ENCODE measurements around the gene ZNF337. TPM values are rescaled to one million over a fixed set of nuclear protein-coding genes. Genes with fewer than 3 reads are reported as not detected.
"Not testable (repeated sequence)": the region's sequence is repeated elsewhere in the genome, so short reads cannot be mapped to it uniquely, and the experiment has no call there.

The ZNF337 gene
- total RNA-seq, 2 donors from 2014 or later = 10.2 to 13.7 TPM

GRCh38 chr20:25644814-25645213, 51.8 kb downstream of the ZNF337 start:
- H3K4me1 ChIP-seq = no peaks in the 10 kb centered on the region
- no peak overlapping the region for H3K27ac ChIP-seq
- H3K4me3 ChIP-seq = no peak overlapping the region
- ATAC-seq = no peak
- H3K27me3 ChIP-seq = no peaks in the 10 kb centered on the region
- TF ChIP-seq POLR2A (IDR thresholded peaks at IDR 0.05) (no peak), CTCF (IDR thresholded peaks at IDR 0.05) (no peak)
- DNase-seq = no peak
- intact Hi-C loops (cut with DNase I) = no loop called here
- no peaks in the 10 kb centered on the region for H3K9me3 ChIP-seq
- 93 to 98% methylated on average over 3 of the region's 3 CpGs for WGBS, 2 donors
- no peaks in the 10 kb centered on the region for H3K36me3 ChIP-seq (replicated peaks in 1 of 2; ENCODE audit: insufficient read depth in 1 of 2, low read depth in 2 of 2)

DNA sequence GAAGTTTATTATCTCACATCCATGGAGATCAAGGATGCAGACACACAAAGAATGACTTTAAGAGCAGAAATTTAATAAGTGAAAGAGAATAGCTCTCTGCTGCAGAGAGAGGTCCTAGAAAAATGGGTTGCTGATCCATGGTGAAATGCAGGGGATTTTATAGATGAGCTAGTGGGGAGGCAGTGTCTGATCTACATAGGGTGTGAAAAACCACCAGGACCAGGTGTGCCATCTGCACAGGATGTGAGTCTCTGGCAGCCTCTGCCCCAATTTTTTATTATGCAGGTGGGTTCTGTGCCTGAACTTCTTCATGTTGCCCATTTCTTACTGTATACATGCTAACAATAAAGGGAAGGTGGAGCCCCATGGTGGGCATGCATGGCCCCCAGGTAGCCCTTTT, 52.9 kb downstream of the ZNF337 start:
- Histone ChIP-seq H3K27me3 (no peaks in the 10 kb centered on the region), H3K9me3 (no peaks in the 10 kb centered on the region), H3K4me3 (no peak overlapping the region), H3K36me3 (replicated peaks in 1 of 2; ENCODE audit: insufficient read depth in 1 of 2, low read depth in 2 of 2) (no peaks in the 10 kb centered on the region), H3K27ac (no peak overlapping the region), H3K4me1 (no peaks in the 10 kb centered on the region)
- ATAC-seq = no peak
- no peak for TF ChIP-seq CTCF (IDR thresholded peaks at IDR 0.05)
- TF ChIP-seq POLR2A (IDR thresholded peaks at IDR 0.05) = no peak
- DNase-seq = no peak
- intact Hi-C loops (cut with DNase I) = no loop called here

DNA sequence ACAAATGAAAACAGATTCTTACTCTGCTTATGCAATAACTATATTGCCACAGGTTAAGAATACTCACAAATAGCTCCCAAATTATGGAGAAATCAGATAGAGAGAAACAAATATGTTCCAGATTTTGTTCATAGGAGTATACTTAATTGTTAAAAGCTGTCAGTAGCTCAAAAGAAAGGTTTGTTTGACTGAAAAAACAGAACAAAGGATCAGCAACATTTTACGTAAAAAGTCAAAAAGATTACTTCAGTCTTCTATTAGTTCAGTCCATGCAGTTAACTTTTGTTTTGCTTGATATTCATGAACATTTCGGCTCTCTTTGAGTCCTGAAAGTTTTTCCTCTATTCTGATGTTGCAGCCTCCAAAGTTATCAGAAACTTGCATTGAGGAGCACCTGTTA, 59.4 kb downstream of the ZNF337 start:
- TF ChIP-seq CTCF (IDR thresholded peaks at IDR 0.05) = no peak
- Histone ChIP-seq H3K36me3 (replicated peaks in 1 of 2; ENCODE audit: insufficient read depth in 1 of 2, low read depth in 2 of 2) (no peaks in the 10 kb centered on the region), H3K4me1 (no peaks in the 10 kb centered on the region), H3K4me3 (no peak overlapping the region), H3K27ac (no peak overlapping the region), H3K27me3 (no peaks in the 10 kb centered on the region), H3K9me3 (peaks cover 0 to 8% (median 0%) of the 10 kb centered on the region in 3 donors)
- DNase-seq (no peak), ATAC-seq (no peak)
- intact Hi-C loops (cut with DNase I) = loop anchor here (10.0 kb wide), 1 partner anchor 58 kb away; the partner anchor contains the start of gene ZNF337
- WGBS, 2 donors = 96% methylated on average over 2 of the region's 2 CpGs

GRCh38 chr20:25632940-25633790, 63.5 kb downstream of the ZNF337 start:
- TF ChIP-seq POLR2A (IDR thresholded peaks at IDR 0.05) (no peak), CTCF (IDR thresholded peaks at IDR 0.05) (no peak)
- DNase-seq (no peak), ATAC-seq (no peak)
- H3K27me3 ChIP-seq = no peaks in the 10 kb centered on the region
- no peaks in the 10 kb centered on the region for H3K36me3 ChIP-seq (replicated peaks in 1 of 2; ENCODE audit: insufficient read depth in 1 of 2, low read depth in 2 of 2)
- peaks cover 0 to 8% (median 0%) of the 10 kb centered on the region in 3 donors for H3K9me3 ChIP-seq
- WGBS, 2 donors = 85 to 86% methylated on average over 5 of the region's 5 CpGs
- no peak overlapping the region for H3K4me3 ChIP-seq
- H3K27ac ChIP-seq = no peak overlapping the region
- intact Hi-C loops (cut with DNase I) = loop anchor here (10.0 kb wide), 1 partner anchor 62 kb away; the partner anchor contains the start of gene ZNF337
- no peaks in the 10 kb centered on the region for H3K4me1 ChIP-seq

- H3K4me3 ChIP-seq; H3K36me3 ChIP-seq (replicated peaks in 1 of 2; ENCODE audit: insufficient read depth in 1 of 2, low read depth in 2 of 2); H3K27me3 ChIP-seq; H3K27ac ChIP-seq; H3K4me1 ChIP-seq; H3K9me3 ChIP-seq; ATAC-seq; DNase-seq: not testable (repeated sequence)
- 93 to 97% methylated on average over 2 of the region's 2 CpGs for WGBS, 2 donors
- intact Hi-C loops (cut with DNase I) = loop anchor here (10.0 kb wide), 1 partner anchor 64 kb away; the partner anchor contains the start of gene ZNF337
Observed at GRCh38 chr20:25630615-25631014, 66.0 kb downstream of the ZNF337 start.
